Kidney glomerular epithelial cell (primary cell): ENCODE data around the gene ENOX2.

Experiments
- DNase-seq: peaks from one replicate; lab custom pipeline; 2025; lab: John Stamatoyannopoulos, UW

Gene ENOX2

DNA sequence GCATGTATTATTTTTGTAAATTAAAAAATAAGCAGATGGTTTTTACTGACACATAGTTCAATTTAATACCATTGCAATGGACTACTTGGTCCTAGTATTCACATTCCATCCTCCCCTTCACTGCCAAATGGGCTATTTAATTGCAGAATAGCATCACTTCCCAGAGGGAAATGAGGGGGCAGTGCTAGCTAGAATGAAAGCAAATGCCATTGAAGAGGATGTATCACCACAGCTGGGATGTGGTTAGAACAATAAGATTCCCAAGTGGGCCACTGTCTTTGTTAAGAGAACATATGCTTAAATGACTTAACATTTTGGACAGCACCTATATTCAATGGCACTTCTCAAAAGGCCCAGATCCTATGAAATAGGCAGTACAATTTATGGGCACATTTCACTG lies 276.5 kb downstream of the ENOX2 start:
- peak; percentile 0 for DNase-seq

- peak; percentile 26 for DNase-seq
These were observed 277.6 kb downstream of the ENOX2 start for GRCh38 chrX:130625386-130625785.

DNA sequence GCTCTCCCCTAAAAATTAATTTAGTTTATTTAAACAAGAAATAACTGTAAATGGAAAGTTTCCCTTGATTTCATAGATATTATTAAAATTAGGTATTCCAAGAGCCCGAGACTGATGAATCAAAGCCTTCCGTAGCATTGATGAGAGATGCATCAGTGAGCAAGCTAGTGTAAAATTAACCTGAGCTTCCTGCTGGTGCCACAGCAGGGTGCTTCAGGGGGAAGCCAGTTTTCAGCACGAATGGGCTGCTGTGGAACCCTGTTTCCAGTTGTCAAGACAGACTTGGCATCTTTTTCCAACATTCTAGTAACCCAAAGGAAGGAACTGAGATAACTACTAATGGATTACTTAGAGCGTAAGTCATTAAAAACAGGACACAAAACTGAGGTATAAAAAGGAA lies 279.5 kb downstream of the ENOX2 start:
- DNase-seq = peak; percentile 0

- no peak for DNase-seq
These were observed 287.1 kb downstream of the ENOX2 start for GRCh38 chrX:130615941-130616340.

- DNase-seq = no peak
These were observed 295.6 kb downstream of the ENOX2 start for GRCh38 chrX:130607431-130607830.

- no peak for DNase-seq
These were observed 296.6 kb downstream of the ENOX2 start for GRCh38 chrX:130606425-130606824.

- no peak for DNase-seq
These were observed 298.1 kb downstream of the ENOX2 start for GRCh38 chrX:130604882-130605281.

GRCh38 chrX:130594453-130594916 lies 308.5 kb downstream of the ENOX2 start:
- no peak for DNase-seq

DNA sequence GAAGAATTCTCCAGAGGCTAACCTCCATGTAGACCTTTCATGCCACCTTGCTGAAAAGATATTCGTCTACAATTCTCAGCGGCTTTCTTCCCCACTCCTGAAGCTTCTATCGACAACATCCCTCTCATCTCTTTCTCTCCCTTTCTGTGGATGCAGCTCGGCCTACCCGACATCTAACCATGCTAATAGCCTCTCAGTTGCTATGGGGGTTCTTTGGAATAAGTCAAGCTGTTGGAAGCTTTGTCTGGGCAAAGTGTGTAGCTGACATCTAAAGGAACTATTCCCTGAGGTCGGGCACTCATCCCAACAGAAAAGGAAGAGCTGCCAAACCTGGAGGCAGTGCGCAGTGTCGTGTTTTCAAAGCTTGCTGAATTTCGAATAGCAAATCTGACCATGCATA lies 309.1 kb downstream of the ENOX2 start:
- no peak for DNase-seq

DNA sequence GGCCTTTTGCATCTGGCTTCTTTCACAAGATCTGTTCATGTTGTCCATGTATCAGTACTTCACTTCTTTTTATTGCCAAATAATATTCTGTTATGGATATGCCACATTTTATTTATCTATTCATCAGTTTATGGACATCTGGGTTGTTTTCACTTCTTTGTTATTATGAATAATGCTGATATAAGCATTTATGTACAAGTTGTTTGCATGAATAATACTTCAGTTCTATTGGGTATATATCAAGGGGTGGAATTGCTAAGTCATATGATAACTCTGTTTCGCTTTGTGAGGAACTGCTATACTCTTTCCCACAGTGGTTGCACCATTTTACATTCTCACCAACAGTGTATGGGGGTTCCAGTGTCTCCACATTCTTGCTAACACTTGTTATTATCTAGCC lies 310.8 kb downstream of the ENOX2 start:
- DNase-seq = no peak

GRCh38 chrX:130578906-130579305 lies 324.1 kb downstream of the ENOX2 start:
- no peak for DNase-seq

DNA sequence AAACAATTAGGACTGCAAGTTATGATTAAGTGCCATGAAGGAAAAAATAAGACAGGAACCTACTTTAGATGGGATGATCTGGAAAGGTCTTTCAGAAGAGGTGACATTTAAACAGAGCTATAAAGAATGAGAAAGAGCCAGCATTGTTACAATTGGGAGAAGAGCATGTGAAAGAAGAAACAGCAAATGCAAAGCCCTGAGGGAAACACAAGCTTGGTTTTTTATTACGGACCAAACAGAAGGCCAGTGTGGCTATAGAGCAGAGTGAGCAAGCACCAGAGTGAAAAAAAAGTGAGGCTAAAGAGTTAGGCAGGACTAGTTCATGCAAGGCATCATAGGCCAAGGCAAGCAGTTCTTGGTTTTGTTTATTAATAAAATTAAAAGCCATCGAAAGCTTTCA lies 325.6 kb downstream of the ENOX2 start:
- DNase-seq = no peak

GRCh38 chrX:130575831-130576389 lies 327.1 kb downstream of the ENOX2 start:
- DNase-seq = peak; percentile 0
